HG03558 (cell line): ENCODE results near the gene LRCH3.
"Not testable (repeated sequence)": the region's sequence is repeated elsewhere in the genome, so short reads cannot be mapped to it uniquely, and the experiment has no call there.

ENCODE experiments used
- ATAC-seq: cut with Tn5 transposase; IDR thresholded peaks from one replicate; pipeline ENCODE4 v1.9.1; 2021; ENCODE audit warnings: moderate number of reproducible peaks; ENCODE audit not compliant: unreplicated experiment; ENCODE audit errors: extremely low read depth

Gene LRCH3

GRCh38 chr3:197913641-197914380 lies 122.8 kb downstream of the LRCH3 start:
- no peak for ATAC-seq

GRCh38 chr3:197921429-197922275 lies 130.6 kb downstream of the LRCH3 start:
- not testable (repeated sequence) for ATAC-seq

- no peak for ATAC-seq
Measured at GRCh38 chr3:197926418-197926817, 135.4 kb downstream of the LRCH3 start.

DNA sequence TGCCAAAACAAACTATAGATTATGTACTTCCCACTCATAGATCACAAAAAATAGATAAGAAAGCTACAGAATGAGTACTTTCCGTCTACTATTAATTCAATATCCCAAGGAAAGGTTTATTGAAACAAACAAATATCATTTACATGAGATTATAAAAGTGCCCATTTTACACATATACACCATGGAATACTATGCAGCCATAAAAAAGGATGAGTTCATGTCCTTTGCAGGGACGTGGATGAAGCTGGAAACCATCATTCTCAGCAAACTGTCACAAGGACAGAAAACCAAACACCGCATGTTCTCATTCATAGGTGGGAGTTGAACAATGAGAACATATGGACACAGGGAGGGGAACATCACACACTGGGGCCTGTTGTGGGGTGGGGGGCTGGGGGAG lies 136.5 kb downstream of the LRCH3 start:
- ATAC-seq = not testable (repeated sequence)

GRCh38 chr3:197936819-197937384 lies 145.8 kb downstream of the LRCH3 start:
- no peak for ATAC-seq
